Thymus (tissue), 11 donors: ENCODE results near the gene FAM171A2. TPM values are rescaled to one million over a fixed set of nuclear protein-coding genes. Genes with fewer than 3 reads are reported as not detected.

Source experiments
- DNase-seq, 9 donors: peaks; one replicate each; pipeline ENCODE4 v3.0.0-alpha.2; 2013; ENCODE audit warnings: low spot score in 9 of 9, low read depth in 6 of 9, missing footprints in 1 of 9
- H3K27ac ChIP-seq, 2 donors: one replicate each; pipeline ENCODE4 v1.5.1; 2013; ENCODE audit warnings: control low read depth in 1 of 2, low read depth in 1 of 2, low read length in 1 of 2, mild to moderate bottlenecking in 1 of 2, moderate library complexity in 1 of 2
- H3K27me3 ChIP-seq, 2 donors: one replicate each; pipeline ENCODE4 v1.5.1; 2013; ENCODE audit warnings: low read length in 1 of 2; ENCODE audit not compliant: control insufficient read depth in 2 of 2, insufficient read depth in 1 of 2
- H3K36me3 ChIP-seq, 2 donors: one replicate each; pipeline ENCODE4 v1.5.1; 2013; ENCODE audit warnings: low read length in 1 of 2, mild to moderate bottlenecking in 1 of 2, moderate library complexity in 1 of 2; ENCODE audit not compliant: control insufficient read depth in 2 of 2, insufficient read depth in 2 of 2
- H3K4me1 ChIP-seq, 2 donors: one replicate each; pipeline ENCODE4 v1.5.1; 2013; ENCODE audit warnings: low read length in 2 of 2; ENCODE audit not compliant: control insufficient read depth in 2 of 2, insufficient read depth in 2 of 2
- H3K4me3 ChIP-seq, 2 donors: one replicate each; pipeline ENCODE4 v1.5.1; 2013; ENCODE audit warnings: low read length in 2 of 2, control low read depth in 1 of 2, mild to moderate bottlenecking in 1 of 2
- H3K9me3 ChIP-seq, 2 donors: one replicate each; pipeline ENCODE4 v1.5.1; 2013; ENCODE audit warnings: low read length in 1 of 2, mild to moderate bottlenecking in 1 of 2; ENCODE audit not compliant: control insufficient read depth in 2 of 2, insufficient read depth in 1 of 2
- WGBS: extraction: QIAGEN DNeasy Blood & Tissue Kit; methylation state at CpG from one replicate; pipeline ENCODE4 v1.1.7; 2013; 5-methylcytosine and 5-hydroxymethylcytosine counted together
- polyA plus RNA-seq: library from polyadenylated mRNA; stranded (reverse); fragments of 200-250 nt; gene quantifications from one replicate; pipeline ENCODE4 v1.2.3, GENCODE V29; 2013
- total RNA-seq: library from RNA; stranded (reverse); fragments of 120-200 nt; gene quantifications from one replicate; pipeline ENCODE4 v1.2.4, GENCODE V29; 2013
- donor health status: healthy.

FAM171A2 gene
- total and polyA plus RNA-seq, 2 donors, result 0.39 to 1.4 TPM

- no peak overlapping the region for H3K27ac ChIP-seq
- H3K36me3 ChIP-seq, result no peaks in the 10 kb centered on the region
- no peak for DNase-seq
- no peak overlapping the region for H3K4me3 ChIP-seq
- H3K4me1 ChIP-seq, result peaks cover 8 to 18% of the 10 kb centered on the region in 2 donors
- WGBS, result 81% methylated on average over 17 of the region's 17 CpGs
- peaks cover 22 to 98% of the 10 kb centered on the region in 2 donors for H3K27me3 ChIP-seq
- H3K9me3 ChIP-seq, result peaks cover 0 to 9% of the 10 kb centered on the region in 2 donors
Observed at GRCh38 chr17:44312396-44313104, 51.1 kb downstream of the FAM171A2 start.

- DNase-seq, result no peak
Observed at GRCh38 chr17:44311562-44312181, 52.0 kb downstream of the FAM171A2 start.

GRCh38 chr17:44310609-44311376 lies 52.9 kb downstream of the FAM171A2 start:
- peaks cover 0 to 2% of the 10 kb centered on the region in 2 donors for H3K9me3 ChIP-seq
- 90% methylated on average over 10 of the region's 10 CpGs for WGBS
- H3K36me3 ChIP-seq, result no peaks in the 10 kb centered on the region
- peaks cover 19 to 95% of the 10 kb centered on the region in 2 donors for H3K27me3 ChIP-seq
- no peak overlapping the region for H3K4me3 ChIP-seq
- no peak overlapping the region for H3K27ac ChIP-seq
- peaks cover 9 to 21% of the 10 kb centered on the region in 2 donors for H3K4me1 ChIP-seq
- DNase-seq, result no peak

More at GRCh38 chr17:44311562-44312181, 52.0 kb downstream of the FAM171A2 start:
- Histone ChIP-seq H3K4me3 (no peak overlapping the region), H3K27ac (no peak overlapping the region), H3K9me3 (peaks cover 0 to 9% of the 10 kb centered on the region in 2 donors), H3K36me3 (no peaks in the 10 kb centered on the region), H3K27me3 (peaks cover 19 to 98% of the 10 kb centered on the region in 2 donors), H3K4me1 (peaks cover 9 to 21% of the 10 kb centered on the region in 2 donors)
- 72% methylated on average over 5 of the region's 5 CpGs for WGBS

GRCh38 chr17:44310188-44310587 lies 53.5 kb downstream of the FAM171A2 start:
- Histone ChIP-seq H3K4me1 (peaks cover 9 to 21% of the 10 kb centered on the region in 2 donors), H3K27ac (no peak overlapping the region), H3K27me3 (peaks cover 15 to 95% of the 10 kb centered on the region in 2 donors), H3K9me3 (no peaks in the 10 kb centered on the region), H3K4me3 (no peak overlapping the region), H3K36me3 (no peaks in the 10 kb centered on the region)
- WGBS, result 76% methylated on average over 2 of the region's 2 CpGs
- no peak for DNase-seq

- DNase-seq, result no peak
- WGBS, result 80% methylated on average over 5 of the region's 5 CpGs
- Histone ChIP-seq H3K27me3 (peaks cover 9 to 91% of the 10 kb centered on the region in 2 donors), H3K4me1 (peaks cover 9 to 17% of the 10 kb centered on the region in 2 donors), H3K27ac (peak overlapping the region in 1 of 2 donors; percentile 2), H3K9me3 (no peaks in the 10 kb centered on the region), H3K36me3 (no peaks in the 10 kb centered on the region), H3K4me3 (no peak overlapping the region)
Observed at GRCh38 chr17:44309472-44309871, 54.2 kb downstream of the FAM171A2 start.

- peak overlapping the region in 1 of 2 donors; percentile 18 for H3K4me3 ChIP-seq
Observed at GRCh38 chr17:44308865-44309264, 54.8 kb downstream of the FAM171A2 start.

GRCh38 chr17:44308320-44308818 lies 55.3 kb downstream of the FAM171A2 start, which contains the start of gene RUNDC3A:
Gene RUNDC3A (plus strand): TSS chr17:44308601. CDS start chr17:44308833, 232 bp downstream.
- Histone ChIP-seq H3K4me1 (peaks cover 9 to 17% of the 10 kb centered on the region in 2 donors), H3K36me3 (no peaks in the 10 kb centered on the region), H3K27me3 (peaks cover 3 to 86% of the 10 kb centered on the region in 2 donors), H3K27ac (peak within 1 kb of the TSS in 1 of 2 donors; percentile 9), H3K4me3 (peak within 1 kb of the TSS in 1 of 2 donors; percentile 47), H3K9me3 (no peaks in the 10 kb centered on the region)
- DNase-seq, result peak; percentile 68 to 94 (median 88)
- 2% methylated on average over 39 of the region's 39 CpGs for WGBS

More at GRCh38 chr17:44308865-44309264, 54.8 kb downstream of the FAM171A2 start:
- Histone ChIP-seq H3K36me3 (no peaks in the 10 kb centered on the region), H3K27me3 (peaks cover 3 to 89% of the 10 kb centered on the region in 2 donors), H3K9me3 (no peaks in the 10 kb centered on the region), H3K4me1 (peaks cover 9 to 17% of the 10 kb centered on the region in 2 donors), H3K27ac (no peak overlapping the region)
- peak in 1 of 9 donors; percentile 20 for DNase-seq
- WGBS, result 3% methylated on average over 15 of the region's 15 CpGs

- Histone ChIP-seq H3K36me3 (no peaks in the 10 kb centered on the region), H3K27ac (peak overlapping the region in 1 of 2 donors; percentile 9), H3K9me3 (no peaks in the 10 kb centered on the region), H3K27me3 (peaks cover 3 to 79% of the 10 kb centered on the region in 2 donors), H3K4me3 (peak overlapping the region in 1 of 2 donors; percentile 47), H3K4me1 (peaks cover 9 to 17% of the 10 kb centered on the region in 2 donors)
- WGBS, result 7% methylated on average over 26 of the region's 26 CpGs
- DNase-seq, result peak in 1 of 9 donors; percentile 15
Observed at GRCh38 chr17:44307387-44308186, 56.1 kb downstream of the FAM171A2 start.
